ENCODE data around the gene INPP5B. TPM values are rescaled to one million over a fixed set of nuclear protein-coding genes. Genes with fewer than 3 reads are reported as not detected.

The INPP5B gene
- total and polyA plus RNA-seq, 2 of the 13 experiments (the other 11 are each of a cell fraction or from before 2014, with no cell fraction given) = 9.0 to 9.8 TPM

DNA sequence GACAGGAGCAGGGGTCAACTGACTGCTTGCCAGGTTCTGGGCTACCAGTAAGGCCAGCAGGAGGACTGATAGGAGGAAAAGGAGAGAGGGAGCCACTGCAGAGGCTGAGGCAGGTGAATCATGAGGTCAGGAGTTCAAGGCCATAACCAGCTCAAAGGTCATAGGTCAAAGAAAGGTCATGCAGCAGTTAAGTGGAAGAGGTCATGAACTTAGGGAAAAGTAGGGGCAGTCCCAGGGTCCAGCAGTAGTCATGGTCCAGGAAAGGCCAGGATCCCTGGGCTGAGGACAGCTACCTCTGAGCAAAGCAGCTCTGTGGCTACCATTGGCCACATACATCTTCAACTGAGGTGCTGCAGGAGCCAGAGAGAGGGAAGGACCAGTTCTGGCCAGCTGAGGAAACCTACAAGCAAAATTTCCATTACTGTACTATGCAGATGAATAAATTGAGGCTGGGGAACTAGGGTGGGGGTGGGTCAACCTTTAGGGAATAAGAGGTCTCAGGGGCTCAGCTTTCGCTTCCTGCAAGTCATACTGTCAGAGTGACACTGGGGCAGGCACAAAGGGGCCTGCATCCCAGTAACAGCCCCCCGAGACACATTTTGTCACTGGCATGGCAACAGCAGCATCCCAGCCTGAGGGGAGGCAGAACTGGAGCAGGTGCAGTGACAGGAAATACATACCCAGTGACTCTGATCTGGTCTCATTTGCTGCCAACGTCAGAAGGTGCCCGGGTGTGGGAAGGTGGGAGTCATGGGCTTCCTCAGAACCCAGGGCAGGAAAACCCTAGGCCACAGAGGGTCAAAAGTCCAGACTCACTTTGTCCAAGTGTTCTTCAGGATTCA, 5.2 kb upstream of the INPP5B start (continued):
- no peak for TF ChIP-seq HDAC2 (CRISPR knock-in tag; IDR thresholded peaks at IDR 0.05)
- TF ChIP-seq, protein P1, sequence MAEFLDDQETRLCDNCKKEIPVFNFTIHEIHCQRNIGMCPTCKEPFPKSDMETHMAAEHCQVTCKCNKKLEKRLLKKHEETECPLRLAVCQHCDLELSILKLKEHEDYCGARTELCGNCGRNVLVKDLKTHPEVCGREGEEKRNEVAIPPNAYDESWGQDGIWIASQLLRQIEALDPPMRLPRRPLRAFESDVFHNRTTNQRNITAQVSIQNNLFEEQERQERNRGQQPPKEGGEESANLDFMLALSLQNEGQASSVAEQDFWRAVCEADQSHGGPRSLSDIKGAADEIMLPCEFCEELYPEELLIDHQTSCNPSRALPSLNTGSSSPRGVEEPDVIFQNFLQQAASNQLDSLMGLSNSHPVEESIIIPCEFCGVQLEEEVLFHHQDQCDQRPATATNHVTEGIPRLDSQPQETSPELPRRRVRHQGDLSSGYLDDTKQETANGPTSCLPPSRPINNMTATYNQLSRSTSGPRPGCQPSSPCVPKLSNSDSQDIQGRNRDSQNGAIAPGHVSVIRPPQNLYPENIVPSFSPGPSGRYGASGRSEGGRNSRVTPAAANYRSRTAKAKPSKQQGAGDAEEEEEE (CRISPR knock-in tag; IDR thresholded peaks at IDR 0.05; ENCODE audit: borderline replicate concordance) = no peak
- TF ChIP-seq, protein P2, sequence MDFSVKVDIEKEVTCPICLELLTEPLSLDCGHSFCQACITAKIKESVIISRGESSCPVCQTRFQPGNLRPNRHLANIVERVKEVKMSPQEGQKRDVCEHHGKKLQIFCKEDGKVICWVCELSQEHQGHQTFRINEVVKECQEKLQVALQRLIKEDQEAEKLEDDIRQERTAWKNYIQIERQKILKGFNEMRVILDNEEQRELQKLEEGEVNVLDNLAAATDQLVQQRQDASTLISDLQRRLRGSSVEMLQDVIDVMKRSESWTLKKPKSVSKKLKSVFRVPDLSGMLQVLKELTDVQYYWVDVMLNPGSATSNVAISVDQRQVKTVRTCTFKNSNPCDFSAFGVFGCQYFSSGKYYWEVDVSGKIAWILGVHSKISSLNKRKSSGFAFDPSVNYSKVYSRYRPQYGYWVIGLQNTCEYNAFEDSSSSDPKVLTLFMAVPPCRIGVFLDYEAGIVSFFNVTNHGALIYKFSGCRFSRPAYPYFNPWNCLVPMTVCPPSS (IDR thresholded peaks at IDR 0.05) = no peak
- TF ChIP-seq, protein P3, sequence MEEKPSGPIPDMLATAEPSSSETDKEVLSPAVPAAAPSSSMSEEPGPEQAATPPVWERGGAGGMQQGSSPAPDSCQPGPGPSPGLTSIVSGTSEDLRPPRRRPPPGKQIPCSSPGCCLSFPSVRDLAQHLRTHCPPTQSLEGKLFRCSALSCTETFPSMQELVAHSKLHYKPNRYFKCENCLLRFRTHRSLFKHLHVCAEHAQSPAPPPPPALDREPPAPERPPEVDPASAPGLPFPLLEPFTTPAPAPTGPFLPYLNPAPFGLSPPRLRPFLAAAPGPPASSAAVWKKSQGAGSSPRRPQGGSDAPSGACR (CRISPR knock-in tag; IDR thresholded peaks at IDR 0.05) = no peak
- TF ChIP-seq SMAD9 (CRISPR knock-in tag; IDR thresholded peaks at IDR 0.05) = no peak
- TF ChIP-seq, protein P4, sequence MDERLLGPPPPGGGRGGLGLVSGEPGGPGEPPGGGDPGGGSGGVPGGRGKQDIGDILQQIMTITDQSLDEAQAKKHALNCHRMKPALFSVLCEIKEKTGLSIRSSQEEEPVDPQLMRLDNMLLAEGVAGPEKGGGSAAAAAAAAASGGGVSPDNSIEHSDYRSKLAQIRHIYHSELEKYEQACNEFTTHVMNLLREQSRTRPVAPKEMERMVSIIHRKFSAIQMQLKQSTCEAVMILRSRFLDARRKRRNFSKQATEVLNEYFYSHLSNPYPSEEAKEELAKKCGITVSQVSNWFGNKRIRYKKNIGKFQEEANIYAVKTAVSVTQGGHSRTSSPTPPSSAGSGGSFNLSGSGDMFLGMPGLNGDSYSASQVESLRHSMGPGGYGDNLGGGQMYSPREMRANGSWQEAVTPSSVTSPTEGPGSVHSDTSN (CRISPR knock-in tag; IDR thresholded peaks at IDR 0.05) = no peak
- no peak for TF ChIP-seq TCF7L2 (IDR thresholded peaks at IDR 0.05; ENCODE audit: low read depth, low read length)
- TF ChIP-seq ZNF83 (CRISPR knock-in tag; IDR thresholded peaks at IDR 0.05; ENCODE audit: borderline replicate concordance) = no peak
- TF ChIP-seq HNRNPH1 (optimal IDR thresholded peaks at IDR 0.05; ENCODE audit: low read depth, low read length) = no peak
- TF ChIP-seq RXRA (CRISPR knock-in tag; IDR thresholded peaks at IDR 0.05) = peak; percentile 65
- TF ChIP-seq ZNF496 (CRISPR knock-in tag; IDR thresholded peaks at IDR 0.05; ENCODE audit: insufficient replicate concordance) = no peak
- TF ChIP-seq GATA4 (IDR thresholded peaks at IDR 0.05; ENCODE audit: borderline replicate concordance, low read depth) = no peak
- no peak for TF ChIP-seq RNF2 (conservative IDR thresholded peaks at IDR 0.05; ENCODE audit: low read depth)
- TF ChIP-seq, protein P5, sequence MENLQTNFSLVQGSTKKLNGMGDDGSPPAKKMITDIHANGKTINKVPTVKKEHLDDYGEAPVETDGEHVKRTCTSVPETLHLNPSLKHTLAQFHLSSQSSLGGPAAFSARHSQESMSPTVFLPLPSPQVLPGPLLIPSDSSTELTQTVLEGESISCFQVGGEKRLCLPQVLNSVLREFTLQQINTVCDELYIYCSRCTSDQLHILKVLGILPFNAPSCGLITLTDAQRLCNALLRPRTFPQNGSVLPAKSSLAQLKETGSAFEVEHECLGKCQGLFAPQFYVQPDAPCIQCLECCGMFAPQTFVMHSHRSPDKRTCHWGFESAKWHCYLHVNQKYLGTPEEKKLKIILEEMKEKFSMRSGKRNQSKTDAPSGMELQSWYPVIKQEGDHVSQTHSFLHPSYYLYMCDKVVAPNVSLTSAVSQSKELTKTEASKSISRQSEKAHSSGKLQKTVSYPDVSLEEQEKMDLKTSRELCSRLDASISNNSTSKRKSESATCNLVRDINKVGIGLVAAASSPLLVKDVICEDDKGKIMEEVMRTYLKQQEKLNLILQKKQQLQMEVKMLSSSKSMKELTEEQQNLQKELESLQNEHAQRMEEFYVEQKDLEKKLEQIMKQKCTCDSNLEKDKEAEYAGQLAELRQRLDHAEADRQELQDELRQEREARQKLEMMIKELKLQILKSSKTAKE (CRISPR knock-in tag; IDR thresholded peaks at IDR 0.05; ENCODE audit: borderline replicate concordance) = no peak
- TF ChIP-seq ZFP36 (IDR thresholded peaks at IDR 0.05; ENCODE audit: borderline replicate concordance, low read depth, low read length, partially characterized antibody) = no peak
- TF ChIP-seq GTF2F1 (IDR thresholded peaks at IDR 0.05; ENCODE audit: low read length) = no peak
- TF ChIP-seq PRMT3 (CRISPR knock-in tag; IDR thresholded peaks at IDR 0.05; ENCODE audit: borderline replicate concordance, low read depth) = no peak
- no peak for TF ChIP-seq ZNF773 (CRISPR knock-in tag; IDR thresholded peaks at IDR 0.05; ENCODE audit: borderline replicate concordance)
- TF ChIP-seq, protein P6, sequence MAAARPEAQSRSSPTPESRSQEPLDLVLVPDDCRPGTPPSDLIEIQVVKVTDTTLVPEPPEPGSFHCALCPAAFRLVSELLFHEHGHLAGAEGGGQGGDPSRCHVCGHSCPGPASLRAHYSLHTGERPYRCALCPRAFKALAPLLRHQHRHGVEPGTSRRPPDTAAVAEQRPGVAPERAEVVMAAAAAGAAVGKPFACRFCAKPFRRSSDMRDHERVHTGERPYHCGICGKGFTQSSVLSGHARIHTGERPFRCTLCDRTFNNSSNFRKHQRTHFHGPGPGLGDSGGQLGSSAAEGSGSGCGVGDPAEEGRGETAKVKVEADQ (CRISPR knock-in tag; IDR thresholded peaks at IDR 0.05; ENCODE audit: borderline replicate concordance) = no peak
